Measurements from ENCODE around the gene WWP2. TPM values are rescaled to one million over a fixed set of nuclear protein-coding genes. Genes with fewer than 3 reads are reported as not detected.

WWP2 gene
- total RNA-seq, 2 donors from 2014 or later: 34.8 to 78.8 TPM

DNA sequence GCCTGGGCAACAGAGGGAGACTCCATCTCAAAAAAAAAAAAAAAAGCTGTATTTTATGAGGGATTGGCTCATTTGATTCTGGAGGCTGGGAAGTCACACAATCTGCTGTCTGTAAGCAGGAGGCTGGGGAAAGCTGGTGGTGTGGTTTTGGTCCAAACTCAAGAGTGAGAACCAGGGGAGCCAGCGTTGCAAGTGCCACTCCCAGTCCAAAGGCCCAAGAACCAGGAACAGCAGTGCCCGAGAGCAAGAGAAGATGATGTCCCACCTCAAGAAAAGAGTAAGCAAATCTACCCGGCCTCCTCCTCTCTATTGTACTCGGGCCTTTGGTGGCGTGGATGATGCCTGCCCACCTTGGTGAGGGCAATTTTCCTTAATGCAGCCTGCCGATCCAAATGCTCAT lies 30.0 kb upstream of the WWP2 start:
- DNase-seq (no peak), ATAC-seq (no peak)
- no peak overlapping the region for H3K4me3 ChIP-seq
- TF ChIP-seq CTCF (IDR thresholded peaks at IDR 0.05) (no peak), POLR2A (IDR thresholded peaks at IDR 0.05) (no peak)
- H3K4me1 ChIP-seq: peaks cover 2% of the 10 kb centered on the region
- intact Hi-C loops (cut with DNase I): no loop called here
- WGBS, 2 donors: 88 to 93% methylated on average over 5 to 6 of the region's 6 CpGs
- no peaks in the 10 kb centered on the region for H3K27me3 ChIP-seq
- H3K36me3 ChIP-seq (replicated peaks in 1 of 2; ENCODE audit: insufficient read depth in 1 of 2, low read depth in 2 of 2): no peaks in the 10 kb centered on the region
- H3K9me3 ChIP-seq: no peaks in the 10 kb centered on the region
- H3K27ac ChIP-seq: no peak overlapping the region

GRCh38 chr16:69741519-69741918 lies 20.6 kb upstream of the WWP2 start:
- WGBS, 2 donors: 72 to 82% methylated on average over 8 of the region's 8 CpGs
- ATAC-seq: no peak

GRCh38 chr16:69741951-69742904 lies 19.9 kb upstream of the WWP2 start:
- no peaks in the 10 kb centered on the region for H3K4me1 ChIP-seq
- TF ChIP-seq POLR2A (IDR thresholded peaks at IDR 0.05) (no peak), CTCF (IDR thresholded peaks at IDR 0.05) (no peak)
- ATAC-seq (peak; percentile 37), DNase-seq (peak; percentile 64 to 80 (median 71))
- WGBS, 2 donors: 83 to 84% methylated on average over 41 of the region's 41 CpGs
- no peak overlapping the region for H3K4me3 ChIP-seq
- H3K27me3 ChIP-seq: no peaks in the 10 kb centered on the region
- no peaks in the 10 kb centered on the region for H3K9me3 ChIP-seq
- intact Hi-C loops (cut with DNase I): no loop called here
- H3K27ac ChIP-seq: peak overlapping the region in 1 of 4 donors; percentile 37
- peaks cover 0 to 46% of the 10 kb centered on the region in 2 donors for H3K36me3 ChIP-seq (replicated peaks in 1 of 2; ENCODE audit: insufficient read depth in 1 of 2, low read depth in 2 of 2)

More at GRCh38 chr16:69741519-69741918, 20.6 kb upstream of the WWP2 start:
- H3K9me3 ChIP-seq: no peaks in the 10 kb centered on the region
- no peaks in the 10 kb centered on the region for H3K27me3 ChIP-seq
- peaks cover 0 to 46% of the 10 kb centered on the region in 2 donors for H3K36me3 ChIP-seq (replicated peaks in 1 of 2; ENCODE audit: insufficient read depth in 1 of 2, low read depth in 2 of 2)
- TF ChIP-seq POLR2A (IDR thresholded peaks at IDR 0.05): no peak
- no peak for TF ChIP-seq CTCF (IDR thresholded peaks at IDR 0.05)
- no peak for DNase-seq
- intact Hi-C loops (cut with DNase I): no loop called here
- H3K4me1 ChIP-seq: no peaks in the 10 kb centered on the region
- H3K4me3 ChIP-seq: no peak overlapping the region
- H3K27ac ChIP-seq: peak overlapping the region in 1 of 4 donors; percentile 37

DNA sequence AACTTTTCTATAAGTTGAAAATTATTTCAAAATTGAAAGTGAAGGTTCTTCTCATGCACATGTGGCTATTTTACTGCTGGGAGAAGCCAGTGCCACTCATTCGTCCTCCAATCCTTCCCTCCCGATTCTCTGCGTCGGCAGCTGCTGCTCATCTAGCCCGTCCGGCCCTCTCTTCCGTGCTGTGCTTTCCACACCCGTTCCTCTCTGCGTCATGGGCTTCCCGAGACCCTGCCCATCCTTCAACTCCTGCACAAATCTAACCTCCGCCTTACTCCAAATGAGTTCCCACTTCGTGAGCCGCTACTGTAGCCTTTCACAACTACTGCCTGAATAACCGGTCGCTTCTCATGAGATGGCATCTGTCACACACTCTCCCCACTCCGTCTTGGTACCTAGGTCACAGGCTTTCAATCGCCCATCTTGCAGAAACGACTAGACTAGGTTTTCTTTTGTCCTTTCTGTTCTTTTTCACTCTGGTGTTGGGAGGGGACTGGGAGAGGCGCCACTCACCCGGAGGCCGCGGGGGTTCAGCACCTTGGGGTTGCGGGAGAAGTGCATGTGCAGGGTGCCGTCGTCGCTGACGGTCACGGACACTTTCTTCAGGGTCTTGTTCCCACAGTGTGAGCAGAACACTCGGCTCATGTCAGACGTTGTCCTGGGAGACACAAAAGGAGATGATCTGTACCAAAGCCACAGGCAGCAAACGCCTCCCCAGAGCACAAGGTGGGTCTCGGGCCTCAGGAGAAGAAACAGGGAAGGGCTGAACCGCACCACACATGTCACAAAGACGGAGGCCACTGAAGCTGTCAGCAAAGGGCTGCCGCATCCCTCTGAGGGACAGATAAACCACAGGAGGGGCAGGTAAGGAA lies 17.5 kb upstream of the WWP2 start:
- H3K27me3 ChIP-seq: no peaks in the 10 kb centered on the region
- intact Hi-C loops (cut with DNase I): no loop called here
- peaks cover 13 to 65% of the 10 kb centered on the region in 2 donors for H3K36me3 ChIP-seq (replicated peaks in 1 of 2; ENCODE audit: insufficient read depth in 1 of 2, low read depth in 2 of 2)
- no peak overlapping the region for H3K4me3 ChIP-seq
- no peaks in the 10 kb centered on the region for H3K9me3 ChIP-seq
- 92 to 93% methylated on average over 35 of the region's 35 CpGs for WGBS, 2 donors
- DNase-seq (no peak), ATAC-seq (no peak)
- no peaks in the 10 kb centered on the region for H3K4me1 ChIP-seq
- H3K27ac ChIP-seq: no peak overlapping the region
- TF ChIP-seq POLR2A (IDR thresholded peaks at IDR 0.05): no peak
- TF ChIP-seq CTCF (IDR thresholded peaks at IDR 0.05): no peak

Data from body of pancreas (tissue), 4 donors.